Measurements from ENCODE around the gene IMMP2L.

- TF ChIP-seq, protein P1, sequence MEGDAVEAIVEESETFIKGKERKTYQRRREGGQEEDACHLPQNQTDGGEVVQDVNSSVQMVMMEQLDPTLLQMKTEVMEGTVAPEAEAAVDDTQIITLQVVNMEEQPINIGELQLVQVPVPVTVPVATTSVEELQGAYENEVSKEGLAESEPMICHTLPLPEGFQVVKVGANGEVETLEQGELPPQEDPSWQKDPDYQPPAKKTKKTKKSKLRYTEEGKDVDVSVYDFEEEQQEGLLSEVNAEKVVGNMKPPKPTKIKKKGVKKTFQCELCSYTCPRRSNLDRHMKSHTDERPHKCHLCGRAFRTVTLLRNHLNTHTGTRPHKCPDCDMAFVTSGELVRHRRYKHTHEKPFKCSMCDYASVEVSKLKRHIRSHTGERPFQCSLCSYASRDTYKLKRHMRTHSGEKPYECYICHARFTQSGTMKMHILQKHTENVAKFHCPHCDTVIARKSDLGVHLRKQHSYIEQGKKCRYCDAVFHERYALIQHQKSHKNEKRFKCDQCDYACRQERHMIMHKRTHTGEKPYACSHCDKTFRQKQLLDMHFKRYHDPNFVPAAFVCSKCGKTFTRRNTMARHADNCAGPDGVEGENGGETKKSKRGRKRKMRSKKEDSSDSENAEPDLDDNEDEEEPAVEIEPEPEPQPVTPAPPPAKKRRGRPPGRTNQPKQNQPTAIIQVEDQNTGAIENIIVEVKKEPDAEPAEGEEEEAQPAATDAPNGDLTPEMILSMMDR (IDR thresholded peaks at IDR 0.05): no peak
- TF ChIP-seq POLR2A (IDR thresholded peaks at IDR 0.05): no peak
Measured at GRCh38 chr7:110894111-110894510, 668.2 kb downstream of the IMMP2L start.
